C4-2B (cell line): ENCODE measurements around the gene IFNA21.

Experiments used
- ZFX ChIP-seq: fragments of 450-650 bp; IDR thresholded peaks from 2 replicates; pipeline ENCODE4 v1.6.1; 2017
- TF ChIP-seq, protein P1 (sequence below): fragments of 450-650 bp; conservative IDR thresholded peaks from 2 replicates; pipeline ENCODE4 v1.5.1; 2017; ENCODE audit warnings: mild to moderate bottlenecking

DNA sequence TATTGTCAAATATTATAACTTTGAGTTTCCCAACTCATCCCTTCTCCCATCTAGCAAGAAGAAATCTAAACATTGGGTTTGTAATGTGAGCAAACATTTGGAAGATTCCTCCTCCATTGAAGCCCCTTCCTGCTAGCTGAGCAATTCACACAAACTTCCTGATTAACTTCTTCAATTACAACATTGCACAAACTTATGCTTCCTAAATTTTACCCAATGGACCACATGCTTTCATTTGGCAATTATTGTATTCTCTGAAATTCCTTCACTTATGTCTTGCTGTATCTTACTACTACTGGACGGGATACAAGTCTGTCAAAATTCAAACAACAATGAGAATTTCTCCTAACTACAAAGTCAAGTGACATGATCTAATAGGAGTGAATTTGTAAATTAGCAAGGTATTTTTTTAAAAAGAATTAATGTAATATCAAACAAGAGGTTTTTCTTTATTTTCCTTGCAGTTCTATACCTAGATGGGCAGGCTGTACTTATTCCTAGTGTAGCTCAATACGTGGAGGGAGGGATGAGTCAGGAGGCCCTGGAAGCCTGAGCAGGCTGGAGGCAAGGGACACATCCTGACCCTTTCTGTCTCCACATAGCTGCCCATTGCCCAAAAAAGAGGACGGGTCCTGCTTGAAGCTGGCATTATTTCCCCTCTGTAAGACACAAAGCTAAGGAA, 13.0 kb downstream of the IFNA21 start:
- TF ChIP-seq, protein P1, sequence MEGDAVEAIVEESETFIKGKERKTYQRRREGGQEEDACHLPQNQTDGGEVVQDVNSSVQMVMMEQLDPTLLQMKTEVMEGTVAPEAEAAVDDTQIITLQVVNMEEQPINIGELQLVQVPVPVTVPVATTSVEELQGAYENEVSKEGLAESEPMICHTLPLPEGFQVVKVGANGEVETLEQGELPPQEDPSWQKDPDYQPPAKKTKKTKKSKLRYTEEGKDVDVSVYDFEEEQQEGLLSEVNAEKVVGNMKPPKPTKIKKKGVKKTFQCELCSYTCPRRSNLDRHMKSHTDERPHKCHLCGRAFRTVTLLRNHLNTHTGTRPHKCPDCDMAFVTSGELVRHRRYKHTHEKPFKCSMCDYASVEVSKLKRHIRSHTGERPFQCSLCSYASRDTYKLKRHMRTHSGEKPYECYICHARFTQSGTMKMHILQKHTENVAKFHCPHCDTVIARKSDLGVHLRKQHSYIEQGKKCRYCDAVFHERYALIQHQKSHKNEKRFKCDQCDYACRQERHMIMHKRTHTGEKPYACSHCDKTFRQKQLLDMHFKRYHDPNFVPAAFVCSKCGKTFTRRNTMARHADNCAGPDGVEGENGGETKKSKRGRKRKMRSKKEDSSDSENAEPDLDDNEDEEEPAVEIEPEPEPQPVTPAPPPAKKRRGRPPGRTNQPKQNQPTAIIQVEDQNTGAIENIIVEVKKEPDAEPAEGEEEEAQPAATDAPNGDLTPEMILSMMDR = no peak
- no peak for TF ChIP-seq ZFX
